H1 (cell line): Measurements from ENCODE around the gene TEX2. TPM values are rescaled to one million over a fixed set of nuclear protein-coding genes. Genes with fewer than 3 reads are reported as not detected.

Experiments used
- CTCF ChIA-PET: fragments of 300-600 bp; sonication (Branson Sonifier 250); formaldehyde crosslinking; loops from one replicate; lab custom pipeline; 2021; ENCODE audit not compliant: partially characterized antibody; lab: Charles Lee
- POLR2A ChIA-PET: fragments of 300-600 bp; sonication (Branson Sonifier 250); formaldehyde crosslinking; loops from one replicate; lab custom pipeline; 2021; ENCODE audit warnings: inconsistent platforms; ENCODE audit not compliant: partially characterized antibody; lab: Charles Lee
- DNase-seq, 2 experiments: peaks; one replicate each; pipeline versions ENCODE4 v3.0.0 to v3.0.0-alpha.2; 2010 to 2022; ENCODE audit warnings: low spot score in 2 of 2, low read depth in 1 of 2, mixed read lengths in 1 of 2
- FAIRE-seq: peaks from 2 replicates; lab custom pipeline; 2011; peaks lifted over from hg19 to GRCh38; lab: Jason Lieb, UNC
- H2AFZ ChIP-seq: 2 replicates; pipeline ENCODE4 v1.8.1; 2012; ENCODE audit warnings: low read length, inconsistent platforms
- H2AK5ac ChIP-seq: 2 replicates; pipeline ENCODE4 v1.6.1; 2013; ENCODE audit warnings: low read depth, low read length
- H2BK120ac ChIP-seq: replicated peaks from 2 replicates; pipeline ENCODE3; 2013; ENCODE audit warnings: low read depth, low read length, inconsistent platforms
- H2BK12ac ChIP-seq: 2 replicates; pipeline ENCODE4 v1.6.1; 2013; ENCODE audit warnings: low read depth, low read length
- H2BK15ac ChIP-seq: 2 replicates; pipeline ENCODE4 v1.6.1; 2013; ENCODE audit warnings: low read length
- H2BK20ac ChIP-seq: 2 replicates; pipeline ENCODE4 v1.6.1; 2013; ENCODE audit warnings: low read length
- H2BK5ac ChIP-seq: 2 replicates; pipeline ENCODE4 v1.6.1; 2013; ENCODE audit warnings: low read depth, low read length
- H3K14ac ChIP-seq: 2 replicates; pipeline ENCODE4 v1.6.1; 2013; ENCODE audit warnings: inconsistent platforms; ENCODE audit not compliant: insufficient read length
- H3K18ac ChIP-seq: 2 replicates; pipeline ENCODE4 v1.6.1; 2013; ENCODE audit warnings: low read length; ENCODE audit errors: extremely low read depth
- H3K23ac ChIP-seq: 2 replicates; pipeline ENCODE4 v1.6.1; 2013; ENCODE audit warnings: inconsistent platforms; ENCODE audit not compliant: insufficient read length
- H3K23me2 ChIP-seq: 2 replicates; pipeline ENCODE4 v1.6.1; 2013; ENCODE audit warnings: low read depth, low read length
- H3K27ac ChIP-seq: 2 replicates; pipeline ENCODE4 v1.6.1; 2011; ENCODE audit warnings: low read depth, low read length, inconsistent platforms
- H3K27me3 ChIP-seq, 4 experiments: replicated peaks in 1 of 4; 1 replicate in 1 of 4; 2 replicates in 3 of 4; pipeline versions ENCODE4 v1.6.1 to v1.8.1; 2011 to 2013; ENCODE audit warnings: low read length in 3 of 4, mild to moderate bottlenecking in 3 of 4, inconsistent platforms in 2 of 4, mixed read lengths in 2 of 4, moderate library complexity in 1 of 4; ENCODE audit not compliant: control insufficient read depth in 3 of 4, insufficient read depth in 3 of 4; ENCODE audit errors: extremely low read depth in 1 of 4
- H3K36me3 ChIP-seq, 4 experiments: 2 replicates each; pipeline versions ENCODE4 v1.6.1 to v1.8.1; 2011 to 2013; ENCODE audit warnings: mild to moderate bottlenecking in 4 of 4, low read length in 3 of 4, moderate library complexity in 2 of 4, control low read depth in 1 of 4, inconsistent platforms in 1 of 4; ENCODE audit not compliant: insufficient read depth in 4 of 4, control insufficient read depth in 2 of 4
- H3K4ac ChIP-seq: replicated peaks from 2 replicates; pipeline ENCODE3; 2013; ENCODE audit warnings: low read length, low read depth, mixed read lengths, inconsistent platforms; ENCODE audit not compliant: insufficient read length
- H3K4me1 ChIP-seq, 4 experiments: replicated peaks in 1 of 4; 1 replicate in 1 of 4; 2 replicates in 3 of 4; pipeline versions ENCODE4 v1.6.1 to v1.8.1; 2011 to 2013; ENCODE audit warnings: low read length in 3 of 4, inconsistent platforms in 2 of 4, mixed read lengths in 1 of 4; ENCODE audit not compliant: insufficient read depth in 4 of 4, control insufficient read depth in 3 of 4
- H3K4me2 ChIP-seq, 2 experiments: 2 replicates each; pipeline versions ENCODE4 v1.6.1 to v1.8.1; 2011 to 2013; ENCODE audit warnings: low read depth in 2 of 2, low read length in 2 of 2, control low read depth in 1 of 2, inconsistent platforms in 1 of 2, mild to moderate bottlenecking in 1 of 2; ENCODE audit not compliant: insufficient read depth in 1 of 2
- H3K4me3 ChIP-seq, 4 experiments: fragments of 200-600, 300-600 bp in 1 of 4; sonication (generic), shearing (Covaris generic), sonication (Bioruptor Twin) in 1 of 4; 2 replicates each; pipeline versions ENCODE4 v1.5.1 to v1.8.1; 2011 to 2016; ENCODE audit warnings: low read length in 4 of 4, low read depth in 3 of 4, control low read depth in 2 of 4, inconsistent platforms in 2 of 4, mild to moderate bottlenecking in 2 of 4, mixed read lengths in 1 of 4, moderate library complexity in 1 of 4; ENCODE audit not compliant: insufficient read depth in 2 of 4; ENCODE audit errors: extremely low read depth in 1 of 4
- H3K56ac ChIP-seq: replicated peaks from 2 replicates; pipeline ENCODE3; 2013; ENCODE audit warnings: low read depth, mild to moderate bottlenecking, mixed read lengths, low read length, inconsistent platforms; ENCODE audit not compliant: insufficient read length
- H3K79me1 ChIP-seq: 2 replicates; pipeline ENCODE4 v1.6.1; 2013; ENCODE audit warnings: low read depth, low read length, control low read depth
- H3K79me2 ChIP-seq, 2 experiments: 2 replicates each; pipeline versions ENCODE4 v1.6.1 to v1.8.1; 2012 to 2013; ENCODE audit warnings: low read length in 2 of 2, mild to moderate bottlenecking in 2 of 2, inconsistent platforms in 1 of 2; ENCODE audit not compliant: insufficient read depth in 2 of 2, control insufficient read depth in 1 of 2
- H3K9ac ChIP-seq, 4 experiments: replicated peaks in 1 of 4; 1 replicate in 1 of 4; 2 replicates in 3 of 4; pipeline versions ENCODE4 v1.6.1 to v1.8.1; 2011 to 2013; ENCODE audit warnings: low read depth in 3 of 4, low read length in 3 of 4, control low read depth in 2 of 4, mild to moderate bottlenecking in 2 of 4, moderate library complexity in 2 of 4, inconsistent platforms in 1 of 4; ENCODE audit errors: extremely low read depth in 1 of 4
- H3K9me3 ChIP-seq, 2 experiments: 2 replicates each; pipeline versions ENCODE4 v1.6.1 to v1.8.1; 2012 to 2013; ENCODE audit warnings: mild to moderate bottlenecking in 2 of 2, moderate library complexity in 2 of 2, control low read depth in 1 of 2, inconsistent platforms in 1 of 2, low read depth in 1 of 2, low read length in 1 of 2, mixed read lengths in 1 of 2; ENCODE audit not compliant: insufficient read depth in 2 of 2
- H4K20me1 ChIP-seq, 2 experiments: replicated peaks in 1 of 2; 2 replicates each; pipeline versions ENCODE3 to v1.8.1; 2011 to 2013; ENCODE audit warnings: inconsistent platforms in 2 of 2, low read length in 2 of 2, mild to moderate bottlenecking in 1 of 2; ENCODE audit not compliant: insufficient read depth in 2 of 2, control insufficient read depth in 1 of 2
- H4K5ac ChIP-seq: 2 replicates; pipeline ENCODE4 v1.6.1; 2013; ENCODE audit warnings: low read length, low read depth, mixed read lengths, inconsistent platforms; ENCODE audit not compliant: insufficient read length
- H4K8ac ChIP-seq: 2 replicates; pipeline ENCODE4 v1.8.0; 2013; ENCODE audit warnings: mild to moderate bottlenecking, moderate library complexity, low read length, inconsistent platforms; ENCODE audit not compliant: insufficient read depth; ENCODE audit errors: extremely low read depth
- H4K91ac ChIP-seq: replicated peaks from 2 replicates; pipeline ENCODE3; 2013; ENCODE audit warnings: low read length, mixed read lengths, inconsistent platforms; ENCODE audit not compliant: insufficient read length
- ASH2L ChIP-seq: fragments of 200-600, 300-600 bp; sonication (generic); IDR thresholded peaks from one replicate; pipeline ENCODE4 v1.7.1; 2017; ENCODE audit warnings: low read length
- BACH1 ChIP-seq: IDR thresholded peaks from 2 replicates; pipeline ENCODE4 v1.6.1; 2012; ENCODE audit warnings: low read length, improper control_type of control experiment
- BRCA1 ChIP-seq: IDR thresholded peaks from 2 replicates; pipeline ENCODE4 v1.6.1; 2012; ENCODE audit warnings: low read depth, low read length, improper control_type of control experiment
- CEBPB ChIP-seq: IDR thresholded peaks from 2 replicates; pipeline ENCODE4 v1.6.1; 2012; ENCODE audit warnings: low read depth, low read length
- CHD2 ChIP-seq: IDR thresholded peaks from 2 replicates; pipeline ENCODE4 v1.6.1; 2012; ENCODE audit warnings: low read length, improper control_type of control experiment
- CTBP2 ChIP-seq: IDR thresholded peaks from 2 replicates; pipeline ENCODE4 v1.7.0; 2011; ENCODE audit warnings: borderline replicate concordance, mild to moderate bottlenecking, moderate library complexity, mixed read lengths, low read length; ENCODE audit not compliant: insufficient read depth, insufficient read length
- JUN ChIP-seq: IDR thresholded peaks from 2 replicates; pipeline ENCODE4 v1.6.1; 2011; ENCODE audit warnings: low read depth, mild to moderate bottlenecking, improper control_type of control experiment, low read length
- KDM5A ChIP-seq: fragments of 200-600 bp; IDR thresholded peaks from 2 replicates; pipeline ENCODE4 v1.7.1; 2012; ENCODE audit warnings: mild to moderate bottlenecking, low read length, inconsistent platforms, mixed read lengths
- NRF1 ChIP-seq: IDR thresholded peaks from 2 replicates; pipeline ENCODE4 v1.6.1; 2011; ENCODE audit warnings: mild to moderate bottlenecking, low read depth, low read length, improper control_type of control experiment
- POLR2AphosphoS5 ChIP-seq: IDR thresholded peaks from 2 replicates; pipeline ENCODE4 v1.6.1; 2011; ENCODE audit warnings: low read depth, low read length
- RBBP5 ChIP-seq: IDR thresholded peaks from 2 replicates; pipeline ENCODE4 v1.7.1; 2012; ENCODE audit warnings: low read depth, mild to moderate bottlenecking, inconsistent platforms, low read length, moderate library complexity, borderline replicate concordance
- SAP30 ChIP-seq: fragments of 300-600 bp; sonication (generic); IDR thresholded peaks from 2 replicates; pipeline ENCODE4 v1.7.1; 2012; ENCODE audit warnings: low read length, moderate library complexity, mild to moderate bottlenecking, inconsistent platforms; ENCODE audit not compliant: insufficient read depth, insufficient replicate concordance
- SP2 ChIP-seq: IDR thresholded peaks from 2 replicates; pipeline ENCODE4 v1.6.1; 2012; ENCODE audit warnings: mild to moderate bottlenecking, low read length, inconsistent platforms
- WGBS, 2 experiments: shearing (Covaris generic) in 1 of 2; methylation state at CpG; one replicate each; pipeline versions ENCODE4 v1.1.6 to v1.1.7; 2013 to 2015; ENCODE audit warnings: low lambda C conversion rate in 2 of 2, mixed read lengths in 2 of 2, inconsistent platforms in 1 of 2, low coverage in 1 of 2, missing lambda C conversion rate in 1 of 2; ENCODE audit not compliant: insufficient replicate concordance in 2 of 2, insufficient coverage in 1 of 2, insufficient read length in 1 of 2; ENCODE audit errors: extremely low coverage in 1 of 2, missing lambda C conversion rate in 1 of 2; 5-methylcytosine and 5-hydroxymethylcytosine counted together
- polyA plus RNA-seq, 7 experiments: library from polyadenylated mRNA; depleted of rRNA in 3 of 7; stranded (reverse) in 5 of 7; unstranded in 2 of 7; fragments of >200 nt in 5 of 7; fragments of 200-250 nt in 2 of 7; gene quantifications; 1 replicate in 5 of 7; 2 replicates in 1 of 7; 4 replicates in 1 of 7; pipeline versions ENCODE4 v1.2.1 to v1.2.3, GENCODE V29; 2011 to 2013; ENCODE audit warnings: missing spikeins in 2 of 7, mixed read lengths in 2 of 7
- total RNA-seq: library from RNA; stranded (reverse); fragmentation: NEBNext Ultra II Directional; extraction: Animal tissue kit (Norgen Biotek cat#: 25700); gene quantifications from 2 replicates; pipeline ENCODE4 v1.2.1, GENCODE V29; 2021
- TF ChIP-seq, protein P1 (sequence below): IDR thresholded peaks from 2 replicates; pipeline ENCODE4 v1.6.1; 2012; ENCODE audit warnings: low read length, inconsistent platforms

The TEX2 gene
- total and polyA plus RNA-seq, 2 of the 8 experiments (the other 6 are each of a cell fraction or from before 2014, with no cell fraction given): 6.1 to 15.6 TPM

DNA sequence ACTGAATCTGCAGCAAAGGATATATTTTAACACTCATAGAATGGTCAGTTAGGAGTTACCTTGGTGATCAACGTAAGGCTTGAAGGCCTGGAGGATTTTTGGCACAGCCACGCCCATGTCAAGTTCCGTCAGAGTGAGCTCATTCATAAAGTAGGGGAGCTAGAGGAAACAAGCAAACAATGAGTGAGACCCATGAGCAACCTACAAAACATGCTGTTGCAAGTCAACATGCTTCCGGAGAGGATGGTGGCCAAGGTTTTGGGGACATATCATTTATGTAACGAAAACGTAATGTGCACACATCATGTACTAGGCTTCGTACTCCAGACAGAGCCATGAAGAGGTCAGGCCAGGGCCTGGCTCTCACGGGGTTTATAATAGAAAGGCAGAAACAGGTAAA, 92.0 kb downstream of the TEX2 start:
- Histone ChIP-seq H3K4ac (no peak overlapping the region), H3K79me1 (no peaks in the 10 kb centered on the region), H2AFZ (no peak overlapping the region), H4K8ac (no peak overlapping the region), H3K18ac (no peak overlapping the region), H2BK15ac (no peak overlapping the region), H3K56ac (no peak overlapping the region), H2BK120ac (no peak overlapping the region), H3K27ac (no peak overlapping the region), H2BK20ac (no peak overlapping the region), H3K9me3 (no peaks in the 10 kb centered on the region), H2BK12ac (no peak overlapping the region), H3K23me2 (no peaks in the 10 kb centered on the region), H3K4me3 (no peak overlapping the region), H3K79me2 (no peaks in the 10 kb centered on the region), H3K9ac (no peak overlapping the region), H2BK5ac (no peak overlapping the region), H3K14ac (no peak overlapping the region), H3K23ac (no peak overlapping the region), H3K36me3 (peaks cover 0 to 4% (median 3%) of the 10 kb centered on the region in 4 experiments; a peak in 5 of 8 replicates), H4K5ac (no peak overlapping the region), H3K4me2 (no peak overlapping the region), H3K4me1 (no peaks in the 10 kb centered on the region), H4K20me1 (no peaks in the 10 kb centered on the region), H3K27me3 (no peaks in the 10 kb centered on the region), H2AK5ac (no peak overlapping the region), H4K91ac (no peak overlapping the region)
- WGBS, 2 experiments: 90% methylated on average over 8 of the region's 8 CpGs; no CpG with 5 or more reads in 1 of the 2 experiments
- ChIA-PET CTCF (interaction anchor here (1.1 kb wide), 1 partner anchor 13 kb away, joined by 3 read pairs; no protein-coding TSS in a partner anchor), POLR2A (interaction anchor here (0.9 kb wide), 1 partner anchor 25 kb away, joined by 3 read pairs; no protein-coding TSS in a partner anchor)
- DNase-seq: no peak
- FAIRE-seq: no peak
- no peak for TF ChIP-seq CEBPB
- no peak for TF ChIP-seq ASH2L
- no peak for TF ChIP-seq CTBP2
- TF ChIP-seq CHD2: no peak
- TF ChIP-seq SAP30: no peak
- TF ChIP-seq BRCA1: no peak
- no peak for TF ChIP-seq KDM5A
- no peak for TF ChIP-seq POLR2AphosphoS5
- no peak for TF ChIP-seq BACH1
- TF ChIP-seq RBBP5: no peak
- TF ChIP-seq, protein P1, sequence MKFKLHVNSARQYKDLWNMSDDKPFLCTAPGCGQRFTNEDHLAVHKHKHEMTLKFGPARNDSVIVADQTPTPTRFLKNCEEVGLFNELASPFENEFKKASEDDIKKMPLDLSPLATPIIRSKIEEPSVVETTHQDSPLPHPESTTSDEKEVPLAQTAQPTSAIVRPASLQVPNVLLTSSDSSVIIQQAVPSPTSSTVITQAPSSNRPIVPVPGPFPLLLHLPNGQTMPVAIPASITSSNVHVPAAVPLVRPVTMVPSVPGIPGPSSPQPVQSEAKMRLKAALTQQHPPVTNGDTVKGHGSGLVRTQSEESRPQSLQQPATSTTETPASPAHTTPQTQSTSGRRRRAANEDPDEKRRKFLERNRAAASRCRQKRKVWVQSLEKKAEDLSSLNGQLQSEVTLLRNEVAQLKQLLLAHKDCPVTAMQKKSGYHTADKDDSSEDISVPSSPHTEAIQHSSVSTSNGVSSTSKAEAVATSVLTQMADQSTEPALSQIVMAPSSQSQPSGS: no peak
- no peak for TF ChIP-seq NRF1
- no peak for TF ChIP-seq SP2
- no peak for TF ChIP-seq JUN
